Measurements from ENCODE around the gene CDK18.

The CDK18 gene

GRCh38 chr1:205568135-205568468, 63.6 kb downstream of the CDK18 start:
- TF ChIP-seq POLR2AphosphoS5 (IDR thresholded peaks at IDR 0.05; ENCODE audit: low read depth, low read length) (no peak), FOXP2 (optimal IDR thresholded peaks at IDR 0.05; ENCODE audit: borderline replicate concordance, extremely low read depth, extremely low read length, insufficient read depth) (no peak), TAF1 (IDR thresholded peaks at IDR 0.05; ENCODE audit: borderline replicate concordance, insufficient read depth, low read length) (no peak), SIN3A (IDR thresholded peaks at IDR 0.05; ENCODE audit: borderline replicate concordance, insufficient read depth, low read length) (no peak), REST (IDR thresholded peaks at IDR 0.05; ENCODE audit: insufficient read depth in 1 of 2, low read depth in 2 of 2, low read length in 2 of 2) (no peak)

GRCh38 chr1:205568469-205569361, 64.2 kb downstream of the CDK18 start:
- TF ChIP-seq FOXP2 (optimal IDR thresholded peaks at IDR 0.05; ENCODE audit: borderline replicate concordance, extremely low read depth, extremely low read length, insufficient read depth) (no peak), POLR2AphosphoS5 (IDR thresholded peaks at IDR 0.05; ENCODE audit: low read depth, low read length) (no peak), TAF1 (IDR thresholded peaks at IDR 0.05; ENCODE audit: borderline replicate concordance, insufficient read depth, low read length) (no peak)

- no peak for TF ChIP-seq SIN3A (IDR thresholded peaks at IDR 0.05; ENCODE audit: borderline replicate concordance, insufficient read depth, low read length)
- TF ChIP-seq REST (IDR thresholded peaks at IDR 0.05; ENCODE audit: insufficient read depth in 1 of 2, low read depth in 2 of 2, low read length in 2 of 2): no peak
- TF ChIP-seq FOXP2 (optimal IDR thresholded peaks at IDR 0.05; ENCODE audit: borderline replicate concordance, extremely low read depth, extremely low read length, insufficient read depth): no peak
- no peak for TF ChIP-seq TAF1 (IDR thresholded peaks at IDR 0.05; ENCODE audit: borderline replicate concordance, insufficient read depth, low read length)
- TF ChIP-seq POLR2AphosphoS5 (IDR thresholded peaks at IDR 0.05; ENCODE audit: low read depth, low read length): no peak
Observed at GRCh38 chr1:205569411-205570172, 65.1 kb downstream of the CDK18 start.

- no peak for TF ChIP-seq FOXP2 (optimal IDR thresholded peaks at IDR 0.05; ENCODE audit: borderline replicate concordance, extremely low read depth, extremely low read length, insufficient read depth)
- no peak for TF ChIP-seq REST (IDR thresholded peaks at IDR 0.05; ENCODE audit: insufficient read depth in 1 of 2, low read depth in 2 of 2, low read length in 2 of 2)
- TF ChIP-seq TAF1 (IDR thresholded peaks at IDR 0.05; ENCODE audit: borderline replicate concordance, insufficient read depth, low read length): no peak
- no peak for TF ChIP-seq SIN3A (IDR thresholded peaks at IDR 0.05; ENCODE audit: borderline replicate concordance, insufficient read depth, low read length)
- TF ChIP-seq POLR2AphosphoS5 (IDR thresholded peaks at IDR 0.05; ENCODE audit: low read depth, low read length): no peak
Observed at GRCh38 chr1:205570173-205570501, 65.7 kb downstream of the CDK18 start.

DNA sequence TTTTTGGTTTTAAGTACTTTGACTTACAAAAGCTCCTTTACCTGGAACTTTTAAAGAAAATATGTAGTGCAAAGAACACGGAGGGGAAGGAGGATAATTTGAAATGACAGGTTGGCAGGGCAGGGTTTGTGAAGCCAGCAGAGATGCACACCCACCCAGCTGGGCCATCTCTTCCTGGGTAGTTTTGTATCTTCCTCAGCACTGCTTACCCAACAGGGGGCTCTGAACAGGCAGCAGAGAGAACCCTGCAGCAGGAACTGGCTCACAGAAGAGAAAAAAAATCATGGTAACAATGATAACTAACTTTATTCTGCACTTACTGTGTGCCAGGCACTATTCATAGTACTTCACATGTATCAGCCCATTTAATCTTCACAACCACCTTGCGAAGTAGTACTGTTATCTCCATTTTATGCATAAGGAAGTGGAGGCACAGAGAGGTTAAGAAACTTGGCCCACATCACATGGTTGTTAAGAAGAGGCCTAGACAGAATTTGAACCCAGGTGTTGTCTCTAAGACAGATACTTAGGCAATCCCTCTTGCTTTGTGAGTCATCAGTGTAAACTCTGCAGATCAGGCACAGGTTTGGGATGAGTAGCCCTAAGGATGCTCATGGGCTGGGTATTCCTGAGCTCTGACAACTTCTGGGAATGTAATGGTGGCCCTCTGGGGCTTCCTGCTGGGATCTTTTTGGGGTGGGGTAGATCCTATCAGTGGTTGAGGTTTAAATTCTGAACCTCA, 66.5 kb downstream of the CDK18 start:
- TF ChIP-seq REST (IDR thresholded peaks at IDR 0.05; ENCODE audit: insufficient read depth in 1 of 2, low read depth in 2 of 2, low read length in 2 of 2): no peak
- no peak for TF ChIP-seq FOXP2 (optimal IDR thresholded peaks at IDR 0.05; ENCODE audit: borderline replicate concordance, extremely low read depth, extremely low read length, insufficient read depth)
- TF ChIP-seq POLR2AphosphoS5 (IDR thresholded peaks at IDR 0.05; ENCODE audit: low read depth, low read length): no peak
- TF ChIP-seq TAF1 (IDR thresholded peaks at IDR 0.05; ENCODE audit: borderline replicate concordance, insufficient read depth, low read length): no peak
- no peak for TF ChIP-seq SIN3A (IDR thresholded peaks at IDR 0.05; ENCODE audit: borderline replicate concordance, insufficient read depth, low read length)

All from PFSK-1 (cell line).